GM21737 (cell line): ENCODE results near the gene FOXF1.

ENCODE experiments used
- ATAC-seq: cut with Tn5 transposase; IDR thresholded peaks from one replicate; pipeline ENCODE4 v1.9.1; 2021; ENCODE audit warnings: mild to moderate bottlenecking, moderate library complexity; ENCODE audit not compliant: unreplicated experiment

FOXF1 gene

DNA sequence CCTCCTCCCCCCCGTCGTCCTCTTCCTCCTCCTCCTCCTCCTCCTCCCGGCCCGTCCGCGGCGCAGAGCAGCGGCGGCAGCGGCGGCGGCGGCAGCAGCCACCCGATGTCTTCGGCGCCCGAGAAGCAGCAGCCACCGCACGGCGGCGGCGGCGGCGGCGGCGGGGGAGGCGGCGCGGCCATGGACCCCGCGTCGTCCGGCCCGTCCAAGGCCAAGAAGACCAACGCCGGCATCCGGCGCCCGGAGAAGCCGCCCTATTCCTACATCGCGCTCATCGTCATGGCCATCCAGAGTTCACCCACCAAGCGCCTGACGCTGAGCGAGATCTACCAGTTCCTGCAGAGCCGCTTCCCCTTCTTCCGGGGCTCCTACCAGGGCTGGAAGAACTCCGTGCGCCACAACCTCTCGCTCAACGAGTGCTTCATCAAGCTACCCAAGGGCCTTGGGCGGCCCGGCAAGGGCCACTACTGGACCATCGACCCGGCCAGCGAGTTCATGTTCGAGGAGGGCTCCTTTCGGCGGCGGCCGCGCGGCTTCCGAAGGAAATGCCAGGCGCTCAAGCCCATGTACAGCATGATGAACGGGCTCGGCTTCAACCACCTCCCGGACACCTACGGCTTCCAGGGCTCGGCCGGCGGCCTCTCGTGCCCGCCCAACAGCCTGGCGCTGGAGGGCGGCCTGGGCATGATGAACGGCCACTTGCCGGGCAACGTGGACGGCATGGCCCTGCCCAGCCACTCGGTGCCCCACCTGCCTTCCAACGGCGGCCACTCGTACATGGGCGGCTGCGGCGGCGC, at the start of gene FOXF1:
Gene FOXF1, plus strand, starts transcription at position 63 of the 797 bp plus-strand sequence. Its CDS starts 43 bp downstream, at position 106.
- ATAC-seq = no peak

DNA sequence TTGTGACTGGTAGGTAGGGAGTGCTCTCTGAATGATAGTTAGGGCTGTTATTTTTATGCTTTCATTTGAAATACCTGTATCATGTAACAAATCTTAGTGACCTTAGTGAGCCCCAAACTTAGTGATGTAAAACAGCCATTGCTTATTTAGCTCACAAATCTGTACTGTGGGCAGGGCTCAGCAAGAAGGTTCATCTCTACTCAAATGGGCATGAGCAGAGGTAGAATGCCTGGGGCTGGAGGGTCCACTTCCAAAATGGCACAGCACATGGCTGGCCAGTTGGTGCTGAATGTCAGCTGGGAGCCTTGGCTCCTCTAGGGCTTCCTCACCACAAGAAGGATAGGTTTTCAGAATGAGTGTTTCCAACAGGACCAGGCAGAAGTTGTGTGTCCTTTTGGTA, 49.3 kb upstream of the FOXF1 start:
- no peak for ATAC-seq

DNA sequence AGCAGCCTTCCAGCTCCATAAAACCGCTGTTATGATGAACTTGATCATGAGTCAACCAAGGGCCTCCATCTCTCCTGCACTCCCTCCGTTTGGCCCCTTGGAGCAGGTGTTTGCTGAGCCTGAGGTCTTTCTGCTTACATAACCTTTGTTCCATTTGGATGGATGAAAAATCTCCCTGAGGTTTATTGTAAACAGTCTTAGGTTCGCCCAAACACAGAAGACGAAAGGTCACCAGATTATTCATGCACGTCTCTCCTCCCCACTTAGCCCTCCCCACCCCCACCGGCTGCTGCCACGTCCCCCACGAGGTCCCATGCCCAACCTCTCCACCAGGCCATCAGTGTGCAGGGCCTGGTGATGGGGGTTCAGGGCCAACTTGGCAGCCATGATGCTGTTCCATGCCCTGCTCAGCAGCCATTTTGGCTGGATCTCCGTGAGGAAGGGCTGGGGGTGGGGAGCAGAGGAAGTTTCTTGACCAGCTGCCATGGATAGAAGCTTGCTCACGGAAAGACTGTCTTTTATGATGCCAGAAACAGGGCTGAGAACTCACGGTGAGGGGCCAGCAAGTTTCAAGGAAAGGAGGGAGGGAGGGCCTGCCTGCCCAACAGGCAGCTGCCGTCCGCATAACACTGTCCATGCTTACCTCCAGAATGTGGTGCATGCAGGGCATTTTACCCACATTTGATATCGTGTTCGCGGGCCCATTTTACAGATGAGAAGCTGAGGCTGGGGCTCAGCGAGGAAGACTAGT, 47.8 kb upstream of the FOXF1 start:
- no peak for ATAC-seq

DNA sequence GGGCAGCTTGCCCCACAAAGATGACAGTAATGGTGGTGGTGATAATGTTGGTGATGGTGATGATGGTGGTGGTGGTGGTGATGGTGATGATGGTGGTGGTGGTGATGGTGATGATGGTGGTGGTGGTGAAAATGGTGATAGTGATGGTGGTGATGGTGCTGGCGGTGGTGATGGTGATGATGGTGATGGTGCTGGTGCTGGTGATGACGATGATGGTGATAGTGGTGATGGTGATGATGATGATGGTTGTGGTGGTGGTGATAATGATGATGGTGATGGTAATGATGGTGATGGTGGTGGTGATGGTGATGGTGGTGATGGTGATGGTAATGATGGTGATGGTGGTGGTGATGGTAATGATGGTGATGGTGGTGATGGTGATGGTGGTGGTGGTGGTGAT, 46.3 kb upstream of the FOXF1 start:
- no peak for ATAC-seq

DNA sequence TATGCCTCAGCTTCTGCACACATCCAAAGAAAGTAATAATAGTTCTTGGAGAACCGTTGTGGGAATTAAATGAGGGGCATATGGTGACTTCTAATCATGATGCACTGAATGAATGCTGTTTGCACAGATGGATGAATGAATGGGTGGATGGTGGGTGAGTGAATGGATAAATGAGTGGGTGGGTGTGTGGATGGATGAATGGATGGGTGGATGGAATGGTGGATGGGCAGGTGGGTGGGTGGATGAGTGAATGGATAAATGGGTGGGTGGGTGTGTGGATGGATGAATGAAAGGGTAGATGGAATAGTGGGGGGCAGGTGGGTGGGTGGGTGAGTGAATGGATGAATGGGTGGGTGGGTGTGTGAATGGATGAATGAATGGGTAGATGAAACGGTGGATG, 44.9 kb upstream of the FOXF1 start:
- no peak for ATAC-seq

DNA sequence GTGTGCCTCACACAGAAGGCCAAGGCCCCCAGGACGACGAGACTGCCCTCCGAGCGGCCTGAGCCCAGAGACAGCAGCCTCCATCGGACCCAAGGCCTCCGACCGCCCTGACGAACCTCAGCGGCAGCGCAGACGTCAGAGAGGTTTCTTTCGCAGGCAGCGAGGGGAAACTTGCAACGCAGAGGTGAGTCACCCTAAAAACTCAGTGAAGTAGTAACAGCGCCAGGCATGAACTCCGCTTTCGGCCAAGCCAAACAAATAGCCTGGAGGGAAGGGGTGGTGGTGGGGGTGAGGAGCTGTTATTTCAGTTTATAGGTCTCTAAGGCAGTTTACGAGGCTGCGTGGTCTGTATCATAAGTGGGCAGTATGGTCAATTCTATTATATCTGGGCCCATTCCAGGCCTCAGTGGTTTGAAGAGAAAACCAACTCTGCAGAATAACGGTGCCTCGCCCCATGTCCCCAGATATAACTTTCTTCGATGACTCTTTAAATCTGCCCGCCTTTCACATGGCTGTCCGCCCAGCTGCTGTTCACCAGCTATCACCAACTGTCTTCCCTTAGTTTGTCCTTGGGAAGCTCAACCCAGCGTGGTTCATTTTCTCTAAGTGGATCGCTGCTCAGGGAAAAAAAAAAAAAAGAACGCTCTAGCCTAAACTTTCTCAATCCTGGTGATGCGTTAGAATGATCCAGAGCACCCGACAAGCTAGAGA, 43.5 kb upstream of the FOXF1 start:
- no peak for ATAC-seq

DNA sequence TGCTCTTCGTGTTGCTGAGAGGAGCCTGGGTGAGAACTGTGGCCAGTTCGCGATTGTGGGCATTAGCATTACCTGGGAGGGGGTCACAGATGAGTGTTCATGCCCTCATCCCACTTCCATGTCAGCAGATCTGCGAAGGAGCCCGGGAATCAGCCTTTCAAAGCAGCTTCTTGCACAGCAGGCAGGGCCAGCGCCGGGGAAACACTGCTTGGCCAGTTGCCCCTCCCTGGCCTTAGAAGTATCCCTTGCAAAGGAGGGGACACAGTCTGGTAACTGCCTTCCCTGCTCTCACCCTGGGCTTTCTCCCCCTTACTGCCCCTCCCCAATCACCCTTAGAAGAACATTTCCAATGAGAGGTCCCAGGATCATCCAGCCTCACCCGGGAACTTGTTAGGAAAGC, 42.8 kb upstream of the FOXF1 start:
- ATAC-seq = no peak

DNA sequence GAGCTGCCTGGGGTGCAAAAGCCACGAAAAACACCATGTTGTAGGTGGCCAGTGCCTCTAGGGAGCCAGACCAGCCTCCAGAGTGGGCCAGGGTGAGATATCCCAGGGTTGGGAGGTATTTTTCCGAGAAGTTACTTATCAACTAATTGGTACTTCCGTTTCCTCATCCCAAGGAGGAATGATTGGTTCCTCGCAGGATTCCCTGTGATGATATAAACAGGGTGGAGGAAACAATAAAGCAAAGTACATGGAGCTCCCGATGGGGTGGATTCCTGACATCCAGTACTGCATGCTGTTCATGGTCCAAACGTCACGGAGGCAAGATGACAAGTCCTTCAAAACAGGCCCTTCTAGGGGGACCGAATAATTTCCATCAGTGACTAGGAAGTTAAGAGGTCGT, 39.4 kb upstream of the FOXF1 start:
- no peak for ATAC-seq

DNA sequence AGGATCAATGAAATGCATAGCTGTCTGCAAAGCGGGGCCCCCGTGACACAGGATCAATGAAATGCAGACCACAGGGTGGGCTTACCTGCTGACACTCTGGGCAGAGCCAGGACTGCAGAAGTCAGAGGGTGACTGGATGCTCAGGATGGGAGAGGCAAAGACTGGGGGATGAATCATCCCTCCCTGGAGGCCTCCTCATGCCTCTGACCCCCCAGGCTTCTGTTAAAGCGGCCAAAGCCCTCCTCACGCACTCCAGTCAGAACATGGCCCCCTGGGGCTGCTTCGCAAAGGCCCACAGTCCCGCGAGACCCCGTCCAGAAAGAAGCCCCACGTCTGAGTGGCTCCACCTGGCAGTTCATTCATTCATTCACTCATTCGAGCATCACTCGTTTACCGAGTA, 38.4 kb upstream of the FOXF1 start:
- no peak for ATAC-seq

DNA sequence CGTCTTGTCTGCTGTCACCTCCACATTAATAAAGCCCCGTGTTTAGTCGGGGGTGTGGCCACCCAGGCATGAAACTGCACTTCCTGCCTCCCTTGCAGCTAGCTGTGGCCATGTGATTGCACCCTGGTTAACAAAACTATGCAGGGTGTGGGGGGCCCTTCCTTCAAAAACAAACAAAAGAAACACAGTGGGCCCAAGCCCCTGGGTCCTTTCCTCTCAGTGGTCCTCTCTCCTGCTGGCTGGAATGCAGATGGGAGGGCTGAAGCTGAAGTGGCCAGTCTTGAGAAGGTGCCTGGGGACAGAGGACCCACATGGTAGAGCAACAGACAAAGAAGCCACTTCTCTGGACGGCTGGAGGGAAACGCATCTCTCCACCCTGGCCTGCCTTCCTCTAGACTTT, 38.0 kb upstream of the FOXF1 start:
- ATAC-seq = no peak

DNA sequence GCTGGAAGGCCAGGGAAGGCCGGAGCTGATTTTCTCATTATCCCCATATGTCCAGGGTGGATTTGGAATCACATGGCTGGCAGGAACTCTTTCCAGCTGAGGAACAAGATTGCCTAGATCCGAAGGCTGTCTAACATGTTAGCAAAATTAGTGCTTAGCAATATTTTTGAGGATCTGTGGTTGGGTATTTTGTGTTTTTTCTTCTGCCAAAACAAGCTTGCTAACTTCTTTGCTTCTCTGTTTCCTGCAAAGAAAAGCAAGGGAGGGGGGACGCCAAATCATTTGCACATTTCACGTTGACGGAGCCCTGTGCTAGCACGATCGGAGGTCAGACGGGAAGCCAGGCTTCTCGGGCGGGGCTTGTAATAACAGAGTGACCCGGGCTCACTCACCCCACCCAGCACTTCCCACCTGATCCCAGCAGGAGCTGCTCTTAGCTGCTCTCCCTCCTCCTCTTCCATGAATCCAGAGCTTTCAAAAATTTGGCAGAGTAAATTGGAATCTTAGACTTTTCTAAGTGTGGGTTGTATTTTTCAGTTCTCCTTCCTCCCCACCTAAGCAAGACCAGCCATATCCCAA, 33.3 kb upstream of the FOXF1 start:
- ATAC-seq = no peak

DNA sequence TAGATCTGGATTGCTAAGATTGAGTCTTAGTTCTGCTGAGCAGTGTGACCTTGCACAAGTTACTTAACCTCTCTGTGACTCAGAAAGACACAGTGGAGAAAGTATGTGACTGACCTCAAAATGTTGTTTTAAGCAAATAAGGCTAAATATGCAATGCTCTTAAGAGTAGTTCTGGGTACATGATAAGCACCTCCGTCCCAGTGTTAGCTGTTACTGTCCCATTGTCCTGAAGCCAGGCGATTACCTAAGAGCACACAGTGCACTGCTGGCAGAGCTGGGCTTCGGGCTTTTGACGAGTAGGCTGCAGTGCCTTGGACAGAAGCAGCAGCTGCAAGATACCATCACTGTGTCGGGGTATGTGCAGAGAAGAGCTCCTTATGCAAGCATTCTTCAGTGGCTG, 32.7 kb upstream of the FOXF1 start:
- ATAC-seq = no peak

DNA sequence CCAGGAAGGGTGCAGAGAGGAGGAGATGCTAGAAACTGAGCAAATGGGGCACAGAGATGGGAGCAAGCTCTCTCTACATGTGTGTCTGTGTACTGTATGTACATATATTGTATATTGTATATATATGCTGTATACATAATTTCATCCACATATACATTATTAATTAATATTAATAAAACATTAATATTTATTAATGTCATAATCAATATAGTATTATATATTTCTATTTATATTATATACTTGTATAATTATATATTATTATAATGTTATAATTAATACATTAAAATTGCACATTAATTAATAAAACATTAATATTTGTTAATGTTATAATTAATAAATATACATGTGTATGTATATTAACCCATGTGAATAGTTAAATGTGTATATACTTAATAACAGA, 31.5 kb upstream of the FOXF1 start:
- ATAC-seq = no peak

DNA sequence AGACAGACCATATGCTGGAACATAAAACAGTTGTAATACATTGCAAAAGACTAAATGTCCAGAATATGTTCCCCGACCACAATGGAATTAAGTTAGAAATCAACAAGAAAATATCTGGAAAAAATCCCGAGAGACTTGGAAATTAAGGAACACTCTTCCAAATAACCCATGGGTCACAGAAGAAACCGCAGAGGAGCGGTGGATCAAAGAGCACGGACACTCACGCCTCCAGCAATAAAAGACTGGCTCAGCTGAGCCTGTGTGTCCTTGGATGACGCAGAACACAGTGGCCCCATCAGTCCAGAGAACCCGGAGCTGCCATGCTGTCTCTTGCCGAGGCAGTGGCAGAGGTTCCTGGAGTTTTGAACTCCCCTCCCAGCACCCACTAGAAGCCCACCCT, 30.9 kb upstream of the FOXF1 start:
- ATAC-seq = no peak

DNA sequence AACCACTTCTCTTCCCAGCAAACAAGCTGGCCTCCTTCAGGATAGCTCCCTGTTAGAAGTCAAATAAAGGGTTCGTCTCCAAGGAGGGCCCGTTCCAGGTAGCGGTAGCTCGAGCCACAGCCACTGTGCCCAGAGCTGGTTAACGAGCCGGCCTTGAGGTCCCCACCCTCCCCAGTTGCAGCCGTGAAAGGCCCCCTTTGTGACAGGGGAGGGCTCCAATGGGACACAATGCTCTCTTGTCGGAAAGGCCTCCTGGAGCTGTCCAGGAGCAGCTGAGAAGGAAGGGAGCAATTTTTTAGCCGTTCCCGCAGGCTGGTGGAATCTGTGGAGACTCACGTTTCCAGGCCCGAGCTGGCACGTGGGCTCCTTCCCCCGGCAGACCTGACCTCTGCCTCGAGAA, 29.9 kb upstream of the FOXF1 start:
- ATAC-seq = no peak

DNA sequence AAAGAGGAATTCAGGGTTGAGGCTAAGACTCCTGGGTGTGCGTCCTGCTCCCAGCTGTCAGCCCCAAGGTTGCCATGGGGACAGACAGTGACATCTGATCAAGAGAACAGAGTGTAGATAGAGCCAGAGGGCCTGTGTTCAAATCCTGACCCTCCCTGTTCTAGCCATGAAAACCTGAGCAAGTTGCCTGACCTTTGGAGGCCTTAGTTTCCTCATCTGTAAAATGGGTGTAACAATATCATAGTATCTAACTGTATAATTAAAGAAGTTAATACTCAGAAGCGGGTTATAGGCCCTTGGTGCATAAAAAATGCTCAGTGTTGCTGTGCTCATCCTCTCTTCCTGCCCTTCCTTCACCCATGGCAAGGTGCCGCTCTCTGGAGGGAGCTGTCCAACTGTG, 28.7 kb upstream of the FOXF1 start:
- ATAC-seq = no peak

DNA sequence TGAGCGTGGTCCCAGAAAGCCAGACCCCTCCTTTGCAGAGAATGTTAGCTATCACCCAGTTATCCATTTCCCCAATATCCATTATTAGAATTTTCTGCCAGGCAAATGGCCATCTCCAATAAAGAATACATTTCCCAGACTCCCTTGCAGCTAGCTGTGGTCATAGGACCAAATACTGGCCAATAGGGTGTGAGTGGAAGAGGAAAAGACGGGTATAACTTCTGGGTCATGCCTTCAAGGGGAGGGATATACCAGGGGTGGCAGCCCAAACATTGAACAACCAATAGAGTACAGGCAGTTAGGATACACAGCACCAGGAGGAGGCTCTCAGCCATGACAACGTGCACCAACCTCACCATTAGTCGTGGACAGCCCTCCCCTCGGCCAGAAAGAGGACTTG, 26.1 kb upstream of the FOXF1 start:
- no peak for ATAC-seq

DNA sequence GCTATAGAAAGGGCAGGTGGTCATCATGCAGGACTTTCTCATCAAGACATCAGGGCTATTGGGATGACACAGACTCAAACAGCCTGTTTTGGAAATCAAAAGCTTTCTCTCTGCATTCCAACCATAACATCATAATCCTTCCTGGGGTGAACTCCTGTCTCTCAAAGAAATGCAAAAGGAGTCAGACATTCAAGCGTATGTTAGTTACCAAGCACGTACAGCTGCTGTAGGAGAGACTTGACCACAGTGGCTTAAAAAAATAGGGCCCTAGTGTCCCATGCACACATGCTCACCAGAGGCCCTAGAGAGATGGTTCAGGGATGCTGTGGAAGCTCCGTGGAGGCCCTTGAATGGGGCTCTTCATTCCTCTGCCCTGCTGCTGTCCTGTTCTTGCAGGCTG, 24.6 kb upstream of the FOXF1 start:
- ATAC-seq = no peak

DNA sequence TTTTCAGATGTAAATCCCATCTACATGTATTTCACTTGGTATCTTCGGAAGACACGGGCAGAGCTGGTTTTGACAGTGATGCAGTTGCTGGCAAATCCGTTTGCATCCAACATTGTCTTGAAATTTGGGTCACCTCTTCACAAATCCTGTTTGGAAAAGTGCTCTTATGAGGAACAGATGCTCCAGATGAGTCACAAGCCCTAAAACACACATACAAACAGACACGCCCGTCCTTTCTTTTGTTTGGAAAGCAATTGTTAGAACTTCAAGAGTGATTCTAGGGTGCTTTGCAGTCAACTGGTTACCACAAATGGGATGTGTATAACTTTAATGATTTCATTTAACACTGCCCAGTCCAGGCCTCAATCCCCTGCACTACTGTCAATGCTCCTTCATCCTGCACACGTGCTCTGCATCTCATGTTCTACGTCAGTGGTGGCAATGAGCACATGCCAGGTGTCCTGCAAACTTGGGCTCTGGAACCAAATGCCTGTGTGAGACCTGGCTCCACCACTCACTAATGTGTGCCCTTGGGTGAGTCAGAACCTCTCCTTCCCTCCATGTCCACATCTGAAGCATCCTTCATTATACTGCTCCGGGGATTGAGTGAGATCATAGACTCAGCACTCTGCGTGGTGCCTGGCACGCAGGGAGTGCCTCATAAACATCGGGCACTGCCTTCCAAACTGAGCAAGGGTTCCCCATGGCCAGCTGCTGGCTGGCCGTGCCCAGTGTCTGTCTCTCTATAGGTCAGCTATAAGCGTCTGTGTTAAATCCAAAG, 19.3 kb upstream of the FOXF1 start:
- ATAC-seq = no peak

DNA sequence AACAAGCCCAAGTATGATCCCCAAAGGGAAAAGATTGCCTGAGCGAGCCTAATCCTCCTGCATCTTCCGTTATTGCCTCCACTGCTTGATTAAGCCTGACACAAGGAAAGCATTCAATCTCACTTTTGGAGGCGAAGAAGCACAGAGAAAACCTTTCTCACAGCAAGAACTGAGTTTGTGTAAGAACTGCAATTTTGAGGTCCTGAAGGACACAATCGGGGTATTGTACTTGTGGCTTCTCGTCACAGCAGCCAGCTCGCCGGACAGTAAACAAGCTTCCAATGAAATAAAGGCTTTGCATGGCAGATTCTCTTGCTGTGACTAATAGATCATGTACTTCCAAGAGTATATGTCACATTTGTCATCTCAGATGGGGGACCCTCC, 18.7 kb upstream of the FOXF1 start:
- no peak for ATAC-seq
